B cell (primary cell): ENCODE results near the gene SPECC1.

Source experiments
- CTCF ChIP-seq: fragments of 200-600 bp; IDR thresholded peaks from one replicate; pipeline ENCODE4 v1.8.0; 2022; ENCODE audit warnings: antibody characterized with exemption, mild to moderate bottlenecking
- EZH2 ChIP-seq: IDR thresholded peaks from 2 replicates; pipeline ENCODE4 v1.6.1; 2012; ENCODE audit warnings: borderline replicate concordance, low read depth, mild to moderate bottlenecking, moderate library complexity, low read length; ENCODE audit not compliant: insufficient read depth, poor library complexity, severe bottlenecking

GRCh38 chr17:20122254-20122879 lies 113.2 kb downstream of the SPECC1 start:
- no peak for TF ChIP-seq EZH2
- TF ChIP-seq CTCF: no peak
